HG03520 (cell line): ENCODE measurements around the gene SACM1L.

ENCODE experiments used
- ATAC-seq: cut with Tn5 transposase; IDR thresholded peaks from one replicate; pipeline ENCODE4 v1.9.1; 2021; ENCODE audit warnings: mild to moderate bottlenecking, moderate library complexity; ENCODE audit not compliant: unreplicated experiment

Gene SACM1L

GRCh38 chr3:45762647-45763302 lies 73.6 kb downstream of the SACM1L start:
- no peak for ATAC-seq

GRCh38 chr3:45763303-45763675 lies 74.1 kb downstream of the SACM1L start:
- ATAC-seq, result no peak

DNA sequence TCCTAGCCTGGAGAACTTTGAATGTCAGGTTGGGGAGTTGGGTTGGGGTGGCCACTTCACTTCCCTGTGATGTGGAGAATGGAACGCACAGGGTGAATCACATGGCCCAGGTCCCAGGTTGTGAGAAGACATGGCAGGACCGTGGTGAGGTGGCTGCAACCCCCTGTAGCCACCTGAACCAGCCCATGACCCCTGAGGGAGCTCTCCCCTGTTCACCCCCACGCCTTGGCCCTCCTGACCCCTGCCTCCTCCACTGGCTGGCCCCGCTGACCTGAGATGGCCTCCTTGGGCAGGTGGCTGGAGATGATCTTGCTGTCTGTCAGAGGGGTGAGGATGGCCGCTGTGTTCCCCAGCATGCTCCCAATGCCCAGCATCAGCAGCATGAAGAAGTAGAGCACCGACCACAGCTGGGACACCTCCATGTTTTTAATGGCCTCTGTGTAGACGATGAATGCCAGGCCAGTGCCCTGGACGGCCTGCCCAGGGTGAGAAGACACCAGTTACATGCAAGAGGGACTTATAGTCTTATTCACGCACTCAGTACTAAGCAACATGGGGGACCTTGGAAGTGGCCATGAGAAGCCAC lies 76.2 kb downstream of the SACM1L start:
- ATAC-seq, result no peak

- ATAC-seq, result no peak
These were observed 76.8 kb downstream of the SACM1L start for GRCh38 chr3:45765958-45766357.

DNA sequence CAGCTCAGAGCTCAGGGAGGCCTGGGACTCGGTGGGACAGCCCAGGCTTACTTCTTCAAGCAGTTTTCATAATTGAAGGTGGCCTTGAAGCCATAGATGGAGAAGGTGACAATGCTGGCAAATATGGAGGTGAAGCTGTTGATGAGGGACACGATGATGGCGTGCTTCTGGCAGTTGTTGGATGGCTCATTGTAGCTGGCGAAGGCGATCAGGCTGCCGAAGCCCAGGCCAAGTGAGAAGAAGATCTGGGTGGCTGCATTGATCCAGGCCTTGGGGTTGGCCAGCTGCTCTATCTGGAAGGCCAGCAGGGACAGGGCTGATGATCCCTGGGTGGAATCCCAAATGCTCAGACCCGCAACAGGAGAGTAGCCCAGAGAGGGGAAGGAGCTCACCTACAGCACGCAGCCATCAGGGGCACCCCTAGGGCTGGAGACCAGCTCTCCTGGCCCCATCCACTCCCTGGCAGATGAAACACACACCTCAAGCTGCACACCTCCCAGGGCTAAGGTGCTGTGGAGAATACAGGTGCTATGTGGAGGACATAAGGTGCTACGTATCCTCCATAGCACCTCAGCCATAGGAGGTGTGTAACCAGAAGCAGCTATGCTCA lies 82.1 kb downstream of the SACM1L start:
- ATAC-seq, result no peak

DNA sequence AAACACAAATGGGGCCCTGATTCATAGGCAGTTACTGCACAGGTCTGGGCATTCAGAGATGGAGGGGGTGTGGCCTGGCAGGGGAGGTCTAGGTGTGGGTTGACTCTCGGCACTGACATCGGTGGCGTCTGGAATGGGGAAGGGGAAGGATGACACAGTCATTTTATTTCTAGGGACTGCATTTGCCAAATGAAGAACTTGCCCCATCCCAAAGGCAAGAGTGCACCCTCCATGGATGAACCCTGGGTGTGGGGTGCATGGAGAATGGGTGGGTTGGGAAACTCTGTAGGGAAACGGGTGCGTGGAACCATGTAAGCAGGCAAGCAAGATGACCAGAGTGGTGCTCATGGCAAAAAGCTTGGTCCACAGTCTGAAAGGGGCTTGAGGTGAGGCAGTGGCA lies 82.6 kb downstream of the SACM1L start:
- no peak for ATAC-seq

- ATAC-seq, result no peak
These were observed 83.3 kb downstream of the SACM1L start for GRCh38 chr3:45772341-45773035.

- ATAC-seq, result no peak
These were observed 83.9 kb downstream of the SACM1L start for GRCh38 chr3:45773072-45773471.

- ATAC-seq, result no peak
These were observed 84.7 kb downstream of the SACM1L start for GRCh38 chr3:45773714-45774449.

DNA sequence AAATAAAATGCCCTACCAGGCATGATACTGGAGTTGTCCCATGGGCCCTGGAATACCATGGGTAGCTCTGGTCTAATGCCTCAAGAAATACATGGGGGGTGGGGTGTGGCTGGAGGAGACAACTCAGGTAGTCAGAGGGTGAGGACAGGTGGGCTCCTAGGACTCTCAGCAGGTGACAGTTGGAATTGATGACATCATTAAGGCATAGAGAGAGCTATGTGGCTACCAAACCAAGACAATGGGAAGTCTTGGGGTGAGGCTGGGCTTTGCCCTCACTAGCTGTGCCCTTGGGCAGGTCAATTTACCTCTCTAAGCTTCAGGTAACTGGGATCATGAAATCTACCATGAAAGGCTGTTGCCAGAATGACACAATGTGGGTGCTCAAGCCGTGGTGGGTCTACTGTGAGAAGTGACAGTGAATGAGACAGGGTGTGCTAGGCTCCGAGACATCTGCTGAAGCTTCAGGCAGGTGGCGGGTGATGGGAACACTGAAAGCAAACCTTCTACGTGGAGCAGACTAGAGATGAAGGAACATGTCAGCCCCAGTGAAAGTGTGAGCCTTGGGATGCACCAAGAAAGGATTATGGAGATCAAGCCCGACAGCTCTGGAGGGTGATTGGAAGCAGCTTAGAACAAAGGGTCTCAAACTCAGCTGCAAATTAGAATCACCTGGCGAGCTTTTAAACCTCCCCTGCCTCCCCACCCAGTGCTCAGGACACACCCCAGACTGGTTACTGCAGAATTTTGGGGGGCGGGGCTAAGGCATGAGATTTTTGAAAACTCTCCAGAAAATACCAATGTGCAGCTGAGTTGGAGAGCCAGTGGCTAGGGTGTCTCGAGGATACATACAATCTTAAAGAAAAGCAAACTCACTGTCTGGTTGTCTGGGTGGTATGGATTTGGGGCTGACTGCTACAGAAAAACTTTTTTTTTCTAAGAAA lies 85.7 kb downstream of the SACM1L start:
- no peak for ATAC-seq

- ATAC-seq, result no peak
These were observed 86.5 kb downstream of the SACM1L start for GRCh38 chr3:45775571-45776300.

GRCh38 chr3:45776301-45776595 lies 87.1 kb downstream of the SACM1L start:
- no peak for ATAC-seq

GRCh38 chr3:45776611-45777010 lies 87.4 kb downstream of the SACM1L start:
- no peak for ATAC-seq

GRCh38 chr3:45777111-45777745 lies 88.0 kb downstream of the SACM1L start:
- ATAC-seq, result no peak

DNA sequence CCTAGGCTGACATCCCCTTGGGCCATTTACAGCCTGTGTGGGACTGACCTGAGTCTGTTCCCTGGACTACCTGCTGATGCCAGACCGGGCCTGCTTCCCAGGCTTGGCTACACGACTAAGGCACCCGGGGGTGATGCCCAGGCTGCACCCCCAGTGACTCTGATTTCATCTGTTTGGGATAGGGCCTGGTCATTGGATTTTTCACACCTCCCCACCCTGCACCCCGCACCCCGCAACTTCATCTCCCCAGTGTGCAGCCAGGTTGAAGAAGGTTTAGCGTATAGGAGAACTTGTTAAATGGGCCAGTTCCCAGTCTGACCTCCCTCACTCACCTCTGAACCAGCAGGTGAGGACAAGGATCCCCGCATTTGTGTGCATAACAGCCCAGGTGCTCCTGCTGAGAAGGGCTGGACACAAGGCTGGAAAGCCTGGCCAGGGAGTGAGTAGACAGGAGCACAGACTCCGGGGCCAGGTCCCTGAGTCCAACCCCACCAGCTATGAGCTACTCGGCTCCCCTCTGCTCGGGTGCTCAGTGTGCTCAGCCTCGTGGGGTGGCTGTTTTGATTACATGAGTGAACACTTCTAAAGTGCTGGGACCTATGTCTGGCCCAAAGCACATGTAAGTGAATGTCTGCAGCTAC lies 88.7 kb downstream of the SACM1L start:
- no peak for ATAC-seq

DNA sequence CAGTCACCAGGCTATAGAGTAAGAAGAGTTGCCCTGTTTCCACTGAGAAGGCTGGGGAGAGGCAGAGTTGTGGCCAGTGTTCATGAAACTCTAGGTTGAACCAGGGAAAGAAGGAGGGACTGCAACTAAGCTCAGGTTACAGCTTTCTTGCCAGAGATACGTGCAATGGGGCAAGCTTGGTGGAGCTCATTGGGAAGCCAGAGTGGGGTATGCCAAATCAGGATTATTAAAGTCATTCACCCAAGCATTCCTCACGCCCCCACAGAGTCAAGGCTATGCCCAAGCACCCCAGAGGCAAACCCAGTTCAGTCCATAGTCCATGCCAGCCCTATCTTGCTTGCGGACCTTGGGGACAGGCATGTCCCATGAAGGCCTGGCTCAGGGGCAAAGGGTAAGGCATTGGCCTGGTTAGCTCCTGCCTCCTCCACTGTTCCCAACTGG lies 89.6 kb downstream of the SACM1L start:
- no peak for ATAC-seq

DNA sequence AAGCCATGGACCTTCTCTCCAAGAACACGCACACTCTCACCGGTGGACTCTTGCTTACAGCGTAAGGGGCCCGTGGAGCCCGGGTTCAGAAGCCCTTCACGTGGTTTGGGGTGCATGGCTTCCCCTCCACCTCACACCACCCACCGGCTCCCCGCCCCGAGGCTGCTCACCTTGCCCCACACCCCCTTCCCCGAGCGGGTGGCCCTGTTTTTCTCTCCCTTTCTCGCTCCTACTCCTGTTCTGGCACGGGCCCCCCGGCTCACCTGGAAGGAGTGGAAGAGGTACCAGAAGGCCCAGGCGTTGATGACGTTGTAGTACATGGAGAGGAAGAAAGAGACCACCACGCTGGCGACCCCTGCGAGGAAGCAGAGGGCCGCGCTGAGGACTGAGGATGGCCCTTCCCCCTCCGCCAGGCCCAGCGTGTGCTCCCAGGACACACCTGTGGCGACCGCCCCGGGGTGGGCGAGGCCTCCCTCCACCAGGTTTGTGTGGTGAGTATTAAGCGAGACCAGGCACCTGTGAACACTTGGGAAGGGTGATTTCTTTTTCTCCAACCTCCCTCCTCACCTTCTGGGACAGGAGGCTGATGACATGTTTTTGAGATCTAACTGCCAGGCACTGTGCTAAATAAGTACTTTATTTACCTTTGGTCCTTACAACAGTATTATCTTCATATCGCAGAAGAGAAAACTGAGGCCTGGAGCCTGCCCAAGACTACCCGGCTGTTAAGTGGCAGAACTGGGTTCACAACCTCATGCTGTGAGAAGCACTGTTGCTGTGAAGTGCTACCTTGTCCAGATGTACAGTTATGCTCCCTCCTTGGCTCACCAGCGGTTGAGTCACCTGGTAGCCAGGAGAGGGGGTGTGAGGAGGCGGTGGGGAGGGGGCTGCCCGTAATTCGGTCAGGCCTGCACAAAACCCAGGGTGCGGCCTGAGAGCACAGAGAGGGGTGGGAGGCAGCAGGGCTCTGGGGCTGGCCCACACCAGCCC lies 90.8 kb downstream of the SACM1L start:
- ATAC-seq, result no peak

- ATAC-seq, result no peak
These were observed 92.1 kb downstream of the SACM1L start for GRCh38 chr3:45781271-45781670.
